ENCODE data around the gene WDR37.

Gene WDR37

DNA sequence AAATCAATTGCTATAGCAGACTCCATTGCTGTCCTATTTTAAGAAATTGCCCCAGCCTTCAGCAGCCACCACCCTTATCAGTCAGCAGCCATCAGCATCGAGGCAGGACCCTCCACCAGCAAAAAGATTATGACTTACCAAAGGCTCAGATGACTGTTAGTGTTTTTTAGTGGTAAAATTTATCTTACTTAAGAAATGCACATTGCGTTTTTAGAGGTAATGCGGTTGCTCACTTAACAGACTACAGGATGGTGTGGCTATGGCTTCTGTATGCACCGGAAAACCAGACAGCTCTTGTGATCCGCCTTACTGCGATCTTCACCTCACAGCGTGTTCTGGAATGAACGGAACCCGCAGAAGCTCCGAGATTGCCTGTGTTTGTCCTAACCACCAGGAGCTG, 58.1 kb downstream of the WDR37 start:
- Histone ChIP-seq H3K27ac (ENCODE audit: low read depth, low read length, poor library complexity, severe bottlenecking) (no peak overlapping the region), H3F3A (ENCODE audit: insufficient read depth, low read length) (no peaks in the 10 kb centered on the region), H2AFZ (ENCODE audit: low read length) (no peak overlapping the region), H3K4me2 (ENCODE audit: low read length) (no peak overlapping the region), H4K20me1 (ENCODE audit: insufficient read depth, low read length) (no peaks in the 10 kb centered on the region), H3K4me3 (ENCODE audit: low read depth, low read length, poor library complexity, severe bottlenecking) (no peak overlapping the region), H3K27me3 (ENCODE audit: insufficient read depth, low read length) (no peaks in the 10 kb centered on the region), H3K9me3 (ENCODE audit: low read length) (no peaks in the 10 kb centered on the region), H3K4me1 (ENCODE audit: insufficient read depth, low read length, severe bottlenecking) (no peaks in the 10 kb centered on the region), H3K79me2 (ENCODE audit: insufficient read depth, low read length) (no peaks in the 10 kb centered on the region), H3K9me2 (ENCODE audit: low read depth, low read length) (no peaks in the 10 kb centered on the region), H3K9ac (ENCODE audit: low read length) (no peak overlapping the region), H3K36me3 (ENCODE audit: insufficient read depth, low read length) (peaks cover 72% of the 10 kb centered on the region; the same call in 1 of the 2 replicates)
- TF ChIP-seq EZH2 (IDR thresholded peaks at IDR 0.05; ENCODE audit: borderline replicate concordance, low read length), result no peak
- TF ChIP-seq CTCF (IDR thresholded peaks at IDR 0.05; ENCODE audit: low read length), result no peak

GRCh38 chr10:1114719-1115606, 58.8 kb downstream of the WDR37 start:
- H3K27ac ChIP-seq (ENCODE audit: low read depth, low read length, poor library complexity, severe bottlenecking), result no peak overlapping the region
- H3K79me2 ChIP-seq (ENCODE audit: insufficient read depth, low read length), result no peaks in the 10 kb centered on the region
- no peak overlapping the region for H3K4me3 ChIP-seq (ENCODE audit: low read depth, low read length, poor library complexity, severe bottlenecking)
- TF ChIP-seq EZH2 (IDR thresholded peaks at IDR 0.05; ENCODE audit: borderline replicate concordance, low read length), result no peak
- no peak for TF ChIP-seq CTCF (IDR thresholded peaks at IDR 0.05; ENCODE audit: low read length)
- no peaks in the 10 kb centered on the region for H3K9me2 ChIP-seq (ENCODE audit: low read depth, low read length)
- no peaks in the 10 kb centered on the region for H3K4me1 ChIP-seq (ENCODE audit: insufficient read depth, low read length, severe bottlenecking)
- no peak overlapping the region for H3K9ac ChIP-seq (ENCODE audit: low read length)
- no peaks in the 10 kb centered on the region for H3F3A ChIP-seq (ENCODE audit: insufficient read depth, low read length)
- H3K4me2 ChIP-seq (ENCODE audit: low read length), result no peak overlapping the region
- no peaks in the 10 kb centered on the region for H3K9me3 ChIP-seq (ENCODE audit: low read length)
- no peaks in the 10 kb centered on the region for H4K20me1 ChIP-seq (ENCODE audit: insufficient read depth, low read length)
- peaks cover 76% of the 10 kb centered on the region; the same call in 1 of the 2 replicates for H3K36me3 ChIP-seq (ENCODE audit: insufficient read depth, low read length)
- no peak overlapping the region for H2AFZ ChIP-seq (ENCODE audit: low read length)
- no peaks in the 10 kb centered on the region for H3K27me3 ChIP-seq (ENCODE audit: insufficient read depth, low read length)

- no peaks in the 10 kb centered on the region for H3K27me3 ChIP-seq (ENCODE audit: insufficient read depth, low read length)
- no peak overlapping the region for H2AFZ ChIP-seq (ENCODE audit: low read length)
- H3K36me3 ChIP-seq (ENCODE audit: insufficient read depth, low read length), result peaks cover 76% of the 10 kb centered on the region; the same call in 1 of the 2 replicates
- no peaks in the 10 kb centered on the region for H3K9me2 ChIP-seq (ENCODE audit: low read depth, low read length)
- no peak overlapping the region for H3K9ac ChIP-seq (ENCODE audit: low read length)
- H3K9me3 ChIP-seq (ENCODE audit: low read length), result no peaks in the 10 kb centered on the region
- H3K79me2 ChIP-seq (ENCODE audit: insufficient read depth, low read length), result no peaks in the 10 kb centered on the region
- H3K4me1 ChIP-seq (ENCODE audit: insufficient read depth, low read length, severe bottlenecking), result no peaks in the 10 kb centered on the region
- no peaks in the 10 kb centered on the region for H3F3A ChIP-seq (ENCODE audit: insufficient read depth, low read length)
- no peak overlapping the region for H3K4me3 ChIP-seq (ENCODE audit: low read depth, low read length, poor library complexity, severe bottlenecking)
- no peaks in the 10 kb centered on the region for H4K20me1 ChIP-seq (ENCODE audit: insufficient read depth, low read length)
- TF ChIP-seq EZH2 (IDR thresholded peaks at IDR 0.05; ENCODE audit: borderline replicate concordance, low read length) (no peak), CTCF (IDR thresholded peaks at IDR 0.05; ENCODE audit: low read length) (no peak)
- H3K27ac ChIP-seq (ENCODE audit: low read depth, low read length, poor library complexity, severe bottlenecking), result no peak overlapping the region
- H3K4me2 ChIP-seq (ENCODE audit: low read length), result no peak overlapping the region
Measured at GRCh38 chr10:1115607-1115955, 59.4 kb downstream of the WDR37 start.

Data from OCI-LY1 (cell line).